ENCODE data around the gene GRM2.
"Not testable (repeated sequence)": the region's sequence is repeated elsewhere in the genome, so short reads cannot be mapped to it uniquely, and the experiment has no call there.

GRM2 gene

GRCh38 chr3:51729042-51729633, 22.3 kb downstream of the GRM2 start:
- DNase-seq = no peak

DNA sequence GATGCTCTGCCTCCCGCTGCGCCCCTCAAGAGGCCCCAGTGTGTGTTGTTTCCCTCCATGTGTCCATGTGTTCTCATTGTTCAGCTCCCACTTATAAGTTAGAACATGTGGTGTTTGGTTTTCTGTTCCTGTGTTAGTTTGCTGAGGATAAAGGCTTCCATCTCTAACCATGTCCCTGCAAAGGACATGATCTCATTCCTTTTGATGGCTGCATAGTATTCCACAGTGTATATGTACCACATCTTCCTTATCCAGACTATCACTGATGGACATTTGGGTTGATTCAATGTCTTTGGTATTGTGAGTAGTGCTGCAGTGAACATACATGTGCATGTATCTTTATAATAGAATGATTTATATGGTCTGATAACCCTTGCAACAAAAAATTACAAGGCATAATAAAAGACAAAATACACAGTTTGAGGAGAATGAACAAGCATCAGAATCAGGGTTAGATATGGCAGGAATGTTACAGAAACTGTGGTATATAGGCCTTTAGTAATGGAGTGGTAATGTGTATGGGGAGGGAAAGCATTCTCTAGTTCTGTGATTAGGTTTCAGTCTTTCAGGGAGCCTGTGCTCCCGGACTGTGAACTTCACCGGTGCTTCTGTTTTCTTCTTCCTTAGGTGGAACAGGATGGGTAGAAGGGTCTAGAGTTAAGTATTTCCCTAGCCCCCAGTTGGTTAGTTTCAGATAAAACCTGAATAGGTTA, 27.1 kb downstream of the GRM2 start:
- no peak for DNase-seq

DNA sequence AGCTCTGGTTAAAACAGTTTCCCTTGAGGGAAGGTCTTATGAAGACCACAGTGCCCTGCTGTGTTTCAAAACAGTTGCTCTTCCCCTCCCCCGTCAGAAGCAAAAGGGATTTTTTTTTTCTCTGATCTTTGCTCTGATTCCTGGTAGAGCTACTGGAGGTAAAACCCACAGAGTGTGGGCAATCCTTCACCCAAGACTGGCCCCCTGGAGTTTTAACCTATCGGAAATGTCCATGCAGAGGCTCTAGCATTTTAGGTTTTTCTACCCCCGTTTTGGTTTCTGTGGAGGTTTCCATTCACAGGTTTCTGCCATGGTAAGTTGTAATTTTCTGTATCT, 27.7 kb downstream of the GRM2 start:
- DNase-seq = no peak

DNA sequence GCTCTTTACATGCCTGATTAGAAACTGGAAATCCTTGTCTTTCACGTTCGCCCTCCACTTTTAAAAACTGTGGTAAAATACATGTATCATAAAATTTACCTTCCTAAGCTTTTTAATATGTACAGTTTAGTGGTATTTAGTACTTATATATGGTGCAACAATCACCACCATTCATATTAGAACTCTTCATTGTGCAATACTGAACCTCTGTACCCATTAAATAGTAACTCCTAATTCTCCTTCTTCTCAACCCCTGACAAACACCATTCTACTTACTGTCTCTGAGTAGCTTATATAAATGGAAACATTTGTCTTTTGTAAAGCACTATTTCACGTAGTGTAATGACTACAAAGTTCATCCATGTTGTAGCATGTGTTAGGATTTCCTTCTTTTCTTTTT, 28.2 kb downstream of the GRM2 start:
- no peak for DNase-seq

GRCh38 chr3:51735950-51736349, 29.1 kb downstream of the GRM2 start:
- DNase-seq = no peak

DNA sequence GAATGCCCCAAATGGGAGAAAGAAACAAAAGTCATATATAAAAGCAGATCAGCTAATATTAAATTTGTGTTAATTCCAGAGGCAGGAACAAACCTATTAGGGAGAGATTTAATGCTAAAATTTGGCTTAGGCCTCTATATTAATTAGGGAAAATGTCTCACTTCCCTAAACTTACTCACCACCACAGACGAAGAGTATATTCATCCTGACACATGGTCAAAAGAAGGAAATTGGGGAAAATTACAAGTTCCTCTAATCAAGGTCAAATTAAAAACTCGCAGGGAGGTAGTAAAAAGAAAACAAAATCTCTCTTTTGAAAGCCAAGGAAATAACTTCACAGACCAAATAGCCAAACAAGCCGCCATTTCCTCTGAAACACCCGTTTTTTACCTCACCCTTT, 32.2 kb downstream of the GRM2 start:
- no peak for DNase-seq

DNA sequence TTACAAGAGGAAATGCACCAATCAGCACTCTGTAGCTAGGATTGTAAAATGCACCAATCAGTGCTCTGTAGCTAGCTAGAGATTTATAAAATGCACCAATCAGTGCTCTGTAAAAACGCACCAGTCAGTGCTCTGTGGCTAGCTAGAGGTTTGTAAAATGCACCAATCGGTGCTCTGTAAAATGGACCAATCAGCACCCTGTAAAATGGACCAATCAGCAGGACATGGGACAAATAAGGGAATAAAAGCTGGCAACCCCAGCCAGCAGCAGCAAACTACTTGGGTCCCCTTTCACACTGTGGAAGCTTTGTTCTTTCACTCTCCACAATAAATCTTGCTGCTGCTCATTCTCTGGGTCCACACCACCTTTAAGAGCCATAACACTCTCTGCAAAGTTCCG, 35.5 kb downstream of the GRM2 start:
- not testable (repeated sequence) for DNase-seq

GRCh38 chr3:51742978-51743377, 36.1 kb downstream of the GRM2 start:
- DNase-seq = not testable (repeated sequence)

DNA sequence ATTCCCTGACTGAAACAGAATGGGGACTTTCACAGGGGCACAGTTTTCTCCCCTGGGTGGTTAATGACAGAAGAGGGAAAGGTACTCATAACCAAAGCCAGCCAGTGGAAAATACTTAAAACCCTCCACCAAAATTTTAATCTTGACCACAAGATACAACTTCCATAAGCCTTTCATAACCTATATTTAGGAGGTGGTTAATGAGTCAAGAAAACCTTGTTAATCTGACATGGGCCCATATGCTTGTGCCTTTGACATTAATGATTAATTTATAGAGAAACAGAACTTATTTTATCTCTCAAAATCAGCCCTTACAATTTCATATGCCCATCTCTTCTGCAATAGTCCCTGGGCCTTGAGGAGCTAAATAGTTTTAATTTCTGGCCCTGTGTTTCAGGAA, 41.0 kb downstream of the GRM2 start:
- DNase-seq = no peak

GRCh38 chr3:51748327-51748726, 41.5 kb downstream of the GRM2 start:
- no peak for DNase-seq

DNA sequence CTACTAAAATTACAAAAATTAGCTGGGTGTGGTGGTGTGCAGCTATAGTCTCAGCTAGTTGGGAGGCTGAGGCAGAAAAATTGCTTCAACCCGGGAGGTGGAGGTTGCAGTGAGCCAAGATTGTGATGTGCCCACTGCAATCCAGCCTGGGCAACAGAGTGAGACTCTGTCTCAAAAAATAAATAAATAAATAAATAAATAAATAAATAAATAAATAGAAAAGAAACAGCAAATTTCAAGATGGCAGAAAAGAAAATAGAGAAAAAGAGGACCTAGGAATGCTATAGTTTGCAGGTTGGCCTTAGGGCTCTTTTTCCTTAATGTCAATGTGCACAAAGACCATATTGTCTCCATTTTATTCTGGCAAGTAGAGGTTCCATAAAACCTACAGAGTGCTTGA, 44.0 kb downstream of the GRM2 start:
- DNase-seq = no peak

- no peak for DNase-seq
Measured at GRCh38 chr3:51751287-51751686, 44.4 kb downstream of the GRM2 start.

DNA sequence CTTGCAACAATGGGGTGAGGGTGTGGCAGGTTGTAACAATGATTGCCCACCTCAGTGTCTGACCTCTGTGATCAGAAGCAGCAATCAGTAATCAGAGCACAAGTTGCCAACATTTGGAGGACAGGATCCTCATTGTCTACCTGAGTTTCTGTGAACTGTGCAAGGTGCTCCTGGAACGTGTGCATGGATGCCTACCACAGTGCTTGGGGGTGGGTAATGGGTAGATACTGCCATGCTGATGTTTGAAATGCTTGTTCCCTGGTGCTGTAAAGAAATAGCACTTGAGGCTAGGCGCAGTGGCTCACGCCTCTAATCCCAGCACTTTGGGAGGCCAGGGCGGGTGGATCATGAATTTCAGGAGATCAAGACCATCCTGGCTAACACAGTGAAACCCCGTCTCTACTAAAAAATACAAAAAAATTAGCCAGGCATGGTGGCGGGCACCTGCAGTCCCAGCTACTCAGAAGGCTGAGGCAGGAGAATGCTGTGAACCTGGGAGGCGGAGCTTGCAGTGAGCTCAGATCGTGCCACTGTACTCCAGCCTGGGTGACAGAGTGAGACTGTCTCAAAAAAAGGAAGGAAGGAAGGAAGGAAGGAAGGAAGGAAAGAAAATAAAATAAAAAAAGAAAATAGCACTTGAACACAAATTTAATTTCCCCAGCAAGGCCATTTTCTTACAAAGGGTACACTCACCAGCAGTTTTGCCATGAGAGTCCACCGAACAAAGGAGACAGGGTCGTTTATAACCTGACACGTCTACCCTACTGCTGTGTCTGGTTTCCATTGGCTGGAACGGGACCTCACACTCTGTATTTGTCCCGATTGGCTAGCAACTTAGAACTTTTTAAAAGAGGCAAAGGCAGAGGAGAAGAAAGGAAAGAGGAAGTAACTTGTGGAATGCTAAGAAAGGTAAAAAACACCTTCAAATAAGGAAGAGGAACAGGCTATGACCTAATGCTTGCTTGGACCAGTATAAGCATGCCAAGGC, 47.2 kb downstream of the GRM2 start:
- DNase-seq = not testable (repeated sequence)

- DNase-seq = no peak
Measured at GRCh38 chr3:51759203-51759602, 52.3 kb downstream of the GRM2 start.

All from NCI-H1417 treated with DMSO at 0.1 percent for 48 hours (cell line).